Skin of body (tissue), 2 donors: ENCODE data around the gene TRIM16. TPM values are rescaled to one million over a fixed set of nuclear protein-coding genes. Genes with fewer than 3 reads are reported as not detected.
A peak's percentile ranks its signal among the peaks of the same experiment; 100 is the strongest.
"Not testable (repeated sequence)": the region's sequence is repeated elsewhere in the genome, so short reads cannot be mapped to it uniquely, and the experiment has no call there.

Experiments used
- DNase-seq: peaks from one replicate; lab custom pipeline; 2025; lab: John Stamatoyannopoulos, UW
- total RNA-seq: library from RNA; depleted of rRNA; stranded (reverse); fragments of >200 nt; gene quantifications from one replicate; pipeline ENCODE4 v1.2.3, GENCODE V29; 2014

TRIM16 gene
- total RNA-seq, 1 donor from 2014 or later: 45.4 TPM

DNA sequence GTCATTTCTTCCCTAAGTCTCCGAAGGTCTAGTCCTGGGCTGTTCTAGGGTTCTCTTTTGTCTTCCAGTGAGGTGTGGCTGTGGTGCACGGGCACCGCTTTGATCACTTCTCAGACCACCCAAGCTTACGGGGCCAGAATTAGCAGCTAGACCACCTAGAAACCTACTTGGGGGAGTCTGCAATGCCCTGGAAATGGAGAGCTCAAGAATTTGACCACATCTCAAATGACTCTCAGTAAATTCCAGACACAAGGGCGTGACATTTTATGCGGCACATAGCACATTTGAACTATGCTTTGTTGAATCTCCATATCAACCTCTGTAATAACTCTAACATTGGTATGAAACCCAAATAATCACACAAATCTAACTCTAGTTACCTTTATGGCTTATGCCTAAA is 24.9 kb downstream of the TRIM16 start:
- DNase-seq: no peak

- DNase-seq: no peak
These were observed 25.8 kb downstream of the TRIM16 start for GRCh38 chr17:15658296-15658695.

- no peak for DNase-seq
These were observed 26.2 kb downstream of the TRIM16 start for GRCh38 chr17:15657868-15658267.

GRCh38 chr17:15654886-15655561 is 29.1 kb downstream of the TRIM16 start:
- DNase-seq: no peak

- not testable (repeated sequence) for DNase-seq
These were observed 29.7 kb downstream of the TRIM16 start for GRCh38 chr17:15654401-15654800.

- no peak for DNase-seq
These were observed 31.2 kb downstream of the TRIM16 start for GRCh38 chr17:15652960-15653359.

DNA sequence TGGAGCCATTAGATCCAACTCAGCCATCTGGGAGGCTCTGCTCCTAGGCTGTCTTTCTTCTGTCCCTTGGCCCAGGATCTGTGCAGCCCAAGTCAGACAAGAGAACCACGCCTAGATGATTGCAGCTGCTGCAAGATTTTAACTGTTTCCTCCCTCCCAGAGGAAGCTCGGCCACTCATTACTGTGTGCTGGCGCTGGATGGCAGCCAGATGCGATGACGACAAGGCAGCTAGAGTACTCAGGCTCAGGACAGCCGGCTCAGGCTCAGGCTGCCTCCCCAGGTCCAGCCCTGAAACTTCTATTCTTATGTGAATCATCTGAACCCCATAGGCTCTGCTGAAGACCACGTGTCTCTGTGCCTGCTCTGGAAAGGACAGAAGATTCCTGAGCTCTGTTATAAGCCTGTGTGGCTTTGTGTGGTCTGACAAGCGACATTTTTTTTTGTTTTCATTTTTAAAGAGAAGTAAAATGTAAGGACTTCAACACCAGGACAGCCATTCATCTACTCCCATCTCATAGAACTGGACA is 32.5 kb downstream of the TRIM16 start:
- peak; percentile 94 for DNase-seq

- no peak for DNase-seq
These were observed 33.1 kb downstream of the TRIM16 start for GRCh38 chr17:15650741-15651582.

GRCh38 chr17:15649861-15650421 is 34.2 kb downstream of the TRIM16 start:
- DNase-seq: peak; percentile 75

DNA sequence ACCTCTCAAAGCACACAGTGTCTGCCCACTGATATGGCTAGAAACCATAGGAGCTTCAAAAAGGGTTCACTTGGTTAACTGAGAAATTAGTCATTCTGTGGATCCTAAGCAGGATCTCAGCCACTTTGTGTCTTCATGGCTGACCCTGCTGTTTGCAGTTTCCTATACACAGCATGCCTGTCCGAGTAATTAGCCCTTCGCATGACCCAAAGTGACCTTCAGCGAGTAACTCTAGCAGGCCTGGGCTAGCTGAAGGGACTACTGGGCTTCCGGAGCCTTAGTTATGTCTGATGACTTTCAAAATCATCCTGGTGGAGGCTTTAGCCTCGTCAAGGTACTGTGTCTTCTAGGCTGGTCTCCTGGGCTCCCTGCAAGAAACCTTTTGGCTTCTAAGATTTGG is 35.7 kb downstream of the TRIM16 start:
- no peak for DNase-seq

DNA sequence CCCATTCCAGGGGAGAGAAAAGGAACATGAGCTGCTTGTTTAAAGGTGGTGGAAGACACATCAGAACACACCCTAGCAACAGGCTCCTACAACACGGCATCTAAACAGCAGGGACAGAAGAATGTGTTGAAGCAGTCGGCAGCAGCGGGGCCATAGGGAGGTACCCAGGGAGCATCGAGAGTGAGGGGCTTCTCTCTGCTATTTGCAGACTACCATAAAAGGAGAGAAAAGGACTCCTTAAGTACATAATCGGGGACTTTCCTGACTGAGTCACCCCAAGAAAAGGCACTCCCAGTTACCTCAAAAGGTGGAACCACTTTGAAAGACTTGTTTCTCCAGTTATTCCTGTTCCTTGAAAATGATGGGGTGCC is 38.2 kb downstream of the TRIM16 start:
- DNase-seq: peak; percentile 33

DNA sequence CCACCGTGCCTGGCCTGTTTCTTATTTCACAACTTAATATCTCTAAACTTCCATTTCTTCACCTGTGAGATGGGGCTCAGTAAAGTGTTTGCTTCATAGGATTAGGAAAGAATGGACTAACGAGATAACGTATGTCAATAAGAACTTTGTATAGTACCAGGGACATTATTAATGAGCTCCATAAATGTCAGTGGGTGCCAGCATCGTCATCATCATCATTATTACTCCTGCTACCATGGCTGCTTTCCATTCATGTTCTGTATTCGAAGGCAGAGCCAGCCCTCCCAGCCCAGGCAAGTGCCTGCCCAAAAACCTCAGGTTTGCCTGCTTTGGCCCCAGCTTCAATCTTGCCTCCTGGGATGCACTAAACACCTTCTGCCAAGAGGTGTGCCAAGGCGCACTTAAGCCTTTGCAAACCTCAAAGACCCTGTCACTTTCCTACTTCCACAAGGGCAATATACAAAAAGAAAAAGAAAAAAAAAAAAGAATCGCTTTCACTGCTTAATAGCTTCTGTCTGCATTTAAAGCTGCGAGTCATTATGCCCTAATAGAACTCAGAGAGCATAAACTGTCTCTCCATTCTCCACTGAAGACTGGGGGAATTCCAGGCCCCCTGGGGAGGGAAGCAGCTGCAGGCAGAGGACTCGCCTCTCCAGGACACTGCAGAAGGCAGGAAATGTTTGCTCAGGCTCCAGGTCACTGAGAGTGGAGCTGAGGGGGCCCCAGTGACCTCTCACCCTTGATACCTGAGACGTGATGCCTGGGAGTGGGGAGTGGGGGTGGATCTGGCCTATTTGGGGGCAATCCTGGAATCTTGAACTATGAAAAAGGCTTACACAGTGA is 38.8 kb downstream of the TRIM16 start:
- peak; percentile 29 for DNase-seq

GRCh38 chr17:15642505-15643251 is 41.4 kb downstream of the TRIM16 start:
- not testable (repeated sequence) for DNase-seq

GRCh38 chr17:15642014-15642413 is 42.1 kb downstream of the TRIM16 start:
- DNase-seq: not testable (repeated sequence)

DNA sequence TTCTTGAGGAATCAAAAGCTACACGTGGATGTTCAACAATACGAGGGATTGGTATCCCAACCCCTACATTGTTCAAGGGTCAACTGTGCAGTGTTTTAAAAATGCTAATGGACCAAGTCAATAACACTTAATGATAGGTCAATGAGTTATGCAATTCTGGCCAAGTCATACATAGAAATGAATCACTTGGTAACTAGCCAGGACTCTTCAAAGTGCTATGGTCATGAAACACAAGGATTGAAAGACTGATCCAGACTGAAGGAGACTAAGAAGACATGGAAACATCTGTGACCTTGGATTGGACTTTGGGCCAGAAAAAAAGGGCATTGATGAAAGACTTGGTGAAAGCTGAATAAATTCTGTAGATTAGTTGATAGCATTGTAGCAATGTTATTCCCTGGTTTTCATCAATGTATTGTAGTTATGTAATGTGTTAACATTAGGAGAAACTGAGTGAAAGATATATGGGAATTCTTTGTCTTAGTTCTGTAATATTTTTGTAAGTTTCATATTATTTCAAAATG is 53.1 kb downstream of the TRIM16 start:
- DNase-seq: not testable (repeated sequence)

GRCh38 chr17:15629991-15630390 is 54.1 kb downstream of the TRIM16 start:
- DNase-seq: not testable (repeated sequence)

- DNase-seq: peak; percentile 56
These were observed 60.4 kb downstream of the TRIM16 start for GRCh38 chr17:15623661-15624209.

GRCh38 chr17:15623255-15623654 is 60.9 kb downstream of the TRIM16 start:
- DNase-seq: not testable (repeated sequence)

GRCh38 chr17:15622124-15622523 is 62.0 kb downstream of the TRIM16 start:
- DNase-seq: not testable (repeated sequence)
